H1 (cell line): Measurements from ENCODE around the gene DCUN1D2. TPM values are rescaled to one million over a fixed set of nuclear protein-coding genes. Genes with fewer than 3 reads are reported as not detected.
A peak's percentile ranks its signal among the peaks of the same experiment; 100 is the strongest.

ENCODE experiments used
- CTCF ChIA-PET: fragments of 300-600 bp; sonication (Branson Sonifier 250); formaldehyde crosslinking; loops from one replicate; lab custom pipeline; 2021; ENCODE audit not compliant: partially characterized antibody; lab: Charles Lee
- POLR2A ChIA-PET: fragments of 300-600 bp; sonication (Branson Sonifier 250); formaldehyde crosslinking; loops from one replicate; lab custom pipeline; 2021; ENCODE audit warnings: inconsistent platforms; ENCODE audit not compliant: partially characterized antibody; lab: Charles Lee
- DNase-seq, 2 experiments: peaks; one replicate each; pipeline versions ENCODE4 v3.0.0 to v3.0.0-alpha.2; 2010 to 2022; ENCODE audit warnings: low spot score in 2 of 2, low read depth in 1 of 2, mixed read lengths in 1 of 2
- FAIRE-seq: peaks from 2 replicates; lab custom pipeline; 2011; peaks lifted over from hg19 to GRCh38; lab: Jason Lieb, UNC
- H2AFZ ChIP-seq: 2 replicates; pipeline ENCODE4 v1.8.1; 2012; ENCODE audit warnings: low read length, inconsistent platforms
- H2AK5ac ChIP-seq: 2 replicates; pipeline ENCODE4 v1.6.1; 2013; ENCODE audit warnings: low read depth, low read length
- H2BK120ac ChIP-seq: replicated peaks from 2 replicates; pipeline ENCODE3; 2013; ENCODE audit warnings: low read depth, low read length, inconsistent platforms
- H2BK12ac ChIP-seq: 2 replicates; pipeline ENCODE4 v1.6.1; 2013; ENCODE audit warnings: low read depth, low read length
- H2BK15ac ChIP-seq: 2 replicates; pipeline ENCODE4 v1.6.1; 2013; ENCODE audit warnings: low read length
- H2BK20ac ChIP-seq: 2 replicates; pipeline ENCODE4 v1.6.1; 2013; ENCODE audit warnings: low read length
- H2BK5ac ChIP-seq: 2 replicates; pipeline ENCODE4 v1.6.1; 2013; ENCODE audit warnings: low read depth, low read length
- H3K14ac ChIP-seq: 2 replicates; pipeline ENCODE4 v1.6.1; 2013; ENCODE audit warnings: inconsistent platforms; ENCODE audit not compliant: insufficient read length
- H3K18ac ChIP-seq: 2 replicates; pipeline ENCODE4 v1.6.1; 2013; ENCODE audit warnings: low read length; ENCODE audit errors: extremely low read depth
- H3K23ac ChIP-seq: 2 replicates; pipeline ENCODE4 v1.6.1; 2013; ENCODE audit warnings: inconsistent platforms; ENCODE audit not compliant: insufficient read length
- H3K23me2 ChIP-seq: 2 replicates; pipeline ENCODE4 v1.6.1; 2013; ENCODE audit warnings: low read depth, low read length
- H3K27ac ChIP-seq: 2 replicates; pipeline ENCODE4 v1.6.1; 2011; ENCODE audit warnings: low read depth, low read length, inconsistent platforms
- H3K27me3 ChIP-seq, 4 experiments: replicated peaks in 1 of 4; 1 replicate in 1 of 4; 2 replicates in 3 of 4; pipeline versions ENCODE4 v1.6.1 to v1.8.1; 2011 to 2013; ENCODE audit warnings: low read length in 3 of 4, mild to moderate bottlenecking in 3 of 4, inconsistent platforms in 2 of 4, mixed read lengths in 2 of 4, moderate library complexity in 1 of 4; ENCODE audit not compliant: control insufficient read depth in 3 of 4, insufficient read depth in 3 of 4; ENCODE audit errors: extremely low read depth in 1 of 4
- H3K36me3 ChIP-seq, 4 experiments: 2 replicates each; pipeline versions ENCODE4 v1.6.1 to v1.8.1; 2011 to 2013; ENCODE audit warnings: mild to moderate bottlenecking in 4 of 4, low read length in 3 of 4, moderate library complexity in 2 of 4, control low read depth in 1 of 4, inconsistent platforms in 1 of 4; ENCODE audit not compliant: insufficient read depth in 4 of 4, control insufficient read depth in 2 of 4
- H3K4ac ChIP-seq: replicated peaks from 2 replicates; pipeline ENCODE3; 2013; ENCODE audit warnings: low read length, low read depth, mixed read lengths, inconsistent platforms; ENCODE audit not compliant: insufficient read length
- H3K4me1 ChIP-seq, 4 experiments: replicated peaks in 1 of 4; 1 replicate in 1 of 4; 2 replicates in 3 of 4; pipeline versions ENCODE4 v1.6.1 to v1.8.1; 2011 to 2013; ENCODE audit warnings: low read length in 3 of 4, inconsistent platforms in 2 of 4, mixed read lengths in 1 of 4; ENCODE audit not compliant: insufficient read depth in 4 of 4, control insufficient read depth in 3 of 4
- H3K4me2 ChIP-seq, 2 experiments: 2 replicates each; pipeline versions ENCODE4 v1.6.1 to v1.8.1; 2011 to 2013; ENCODE audit warnings: low read depth in 2 of 2, low read length in 2 of 2, control low read depth in 1 of 2, inconsistent platforms in 1 of 2, mild to moderate bottlenecking in 1 of 2; ENCODE audit not compliant: insufficient read depth in 1 of 2
- H3K4me3 ChIP-seq, 4 experiments: fragments of 200-600, 300-600 bp in 1 of 4; sonication (generic), shearing (Covaris generic), sonication (Bioruptor Twin) in 1 of 4; 2 replicates each; pipeline versions ENCODE4 v1.5.1 to v1.8.1; 2011 to 2016; ENCODE audit warnings: low read length in 4 of 4, low read depth in 3 of 4, control low read depth in 2 of 4, inconsistent platforms in 2 of 4, mild to moderate bottlenecking in 2 of 4, mixed read lengths in 1 of 4, moderate library complexity in 1 of 4; ENCODE audit not compliant: insufficient read depth in 2 of 4; ENCODE audit errors: extremely low read depth in 1 of 4
- H3K56ac ChIP-seq: replicated peaks from 2 replicates; pipeline ENCODE3; 2013; ENCODE audit warnings: low read depth, mild to moderate bottlenecking, mixed read lengths, low read length, inconsistent platforms; ENCODE audit not compliant: insufficient read length
- H3K79me1 ChIP-seq: 2 replicates; pipeline ENCODE4 v1.6.1; 2013; ENCODE audit warnings: low read depth, low read length, control low read depth
- H3K79me2 ChIP-seq, 2 experiments: 2 replicates each; pipeline versions ENCODE4 v1.6.1 to v1.8.1; 2012 to 2013; ENCODE audit warnings: low read length in 2 of 2, mild to moderate bottlenecking in 2 of 2, inconsistent platforms in 1 of 2; ENCODE audit not compliant: insufficient read depth in 2 of 2, control insufficient read depth in 1 of 2
- H3K9ac ChIP-seq, 4 experiments: replicated peaks in 1 of 4; 1 replicate in 1 of 4; 2 replicates in 3 of 4; pipeline versions ENCODE4 v1.6.1 to v1.8.1; 2011 to 2013; ENCODE audit warnings: low read depth in 3 of 4, low read length in 3 of 4, control low read depth in 2 of 4, mild to moderate bottlenecking in 2 of 4, moderate library complexity in 2 of 4, inconsistent platforms in 1 of 4; ENCODE audit errors: extremely low read depth in 1 of 4
- H3K9me3 ChIP-seq, 2 experiments: 2 replicates each; pipeline versions ENCODE4 v1.6.1 to v1.8.1; 2012 to 2013; ENCODE audit warnings: mild to moderate bottlenecking in 2 of 2, moderate library complexity in 2 of 2, control low read depth in 1 of 2, inconsistent platforms in 1 of 2, low read depth in 1 of 2, low read length in 1 of 2, mixed read lengths in 1 of 2; ENCODE audit not compliant: insufficient read depth in 2 of 2
- H4K20me1 ChIP-seq, 2 experiments: replicated peaks in 1 of 2; 2 replicates each; pipeline versions ENCODE3 to v1.8.1; 2011 to 2013; ENCODE audit warnings: inconsistent platforms in 2 of 2, low read length in 2 of 2, mild to moderate bottlenecking in 1 of 2; ENCODE audit not compliant: insufficient read depth in 2 of 2, control insufficient read depth in 1 of 2
- H4K5ac ChIP-seq: 2 replicates; pipeline ENCODE4 v1.6.1; 2013; ENCODE audit warnings: low read length, low read depth, mixed read lengths, inconsistent platforms; ENCODE audit not compliant: insufficient read length
- H4K8ac ChIP-seq: 2 replicates; pipeline ENCODE4 v1.8.0; 2013; ENCODE audit warnings: mild to moderate bottlenecking, moderate library complexity, low read length, inconsistent platforms; ENCODE audit not compliant: insufficient read depth; ENCODE audit errors: extremely low read depth
- H4K91ac ChIP-seq: replicated peaks from 2 replicates; pipeline ENCODE3; 2013; ENCODE audit warnings: low read length, mixed read lengths, inconsistent platforms; ENCODE audit not compliant: insufficient read length
- ATF2 ChIP-seq: IDR thresholded peaks from 2 replicates; pipeline ENCODE4 v1.6.1; 2012; ENCODE audit warnings: low read length, inconsistent platforms
- BRCA1 ChIP-seq: IDR thresholded peaks from 2 replicates; pipeline ENCODE4 v1.6.1; 2012; ENCODE audit warnings: low read depth, low read length, improper control_type of control experiment
- EZH2 ChIP-seq: fragments of 200-600 bp; sonication (generic); IDR thresholded peaks from 2 replicates; pipeline ENCODE4 v1.7.1; 2012; ENCODE audit warnings: low read depth, mild to moderate bottlenecking, moderate library complexity, low read length, inconsistent platforms; ENCODE audit not compliant: severe bottlenecking
- GTF2F1 ChIP-seq: IDR thresholded peaks from 2 replicates; pipeline ENCODE4 v1.6.1; 2012; ENCODE audit warnings: low read depth, low read length, improper control_type of control experiment, borderline replicate concordance
- KDM4A ChIP-seq: IDR thresholded peaks from one replicate; pipeline ENCODE4 v1.7.1; 2012; ENCODE audit warnings: low read depth, mild to moderate bottlenecking, moderate library complexity, low read length, inconsistent platforms; ENCODE audit not compliant: severe bottlenecking
- PHF8 ChIP-seq: fragments of 200-600 bp; sonication (generic); conservative IDR thresholded peaks from 2 replicates; pipeline ENCODE4 v1.7.1; 2012; ENCODE audit warnings: low read depth, mild to moderate bottlenecking, inconsistent platforms, low read length, moderate library complexity
- SIN3A ChIP-seq, 2 experiments: IDR thresholded peaks in 1 of 2; conservative IDR thresholded peaks in 1 of 2; 2 replicates each; pipeline ENCODE4 v1.6.1; 2011 to 2012; ENCODE audit warnings: low read length in 2 of 2, improper control_type of control experiment in 1 of 2, low read depth in 1 of 2, mild to moderate bottlenecking in 1 of 2
- SIX5 ChIP-seq: IDR thresholded peaks from 2 replicates; pipeline ENCODE4 v1.6.1; 2011; ENCODE audit warnings: mild to moderate bottlenecking, low read depth, low read length
- WGBS, 2 experiments: shearing (Covaris generic) in 1 of 2; methylation state at CpG; one replicate each; pipeline versions ENCODE4 v1.1.6 to v1.1.7; 2013 to 2015; ENCODE audit warnings: low lambda C conversion rate in 2 of 2, mixed read lengths in 2 of 2, inconsistent platforms in 1 of 2, low coverage in 1 of 2, missing lambda C conversion rate in 1 of 2; ENCODE audit not compliant: insufficient replicate concordance in 2 of 2, insufficient coverage in 1 of 2, insufficient read length in 1 of 2; ENCODE audit errors: extremely low coverage in 1 of 2, missing lambda C conversion rate in 1 of 2; 5-methylcytosine and 5-hydroxymethylcytosine counted together
- polyA plus RNA-seq, 7 experiments: library from polyadenylated mRNA; depleted of rRNA in 3 of 7; stranded (reverse) in 5 of 7; unstranded in 2 of 7; fragments of >200 nt in 5 of 7; fragments of 200-250 nt in 2 of 7; gene quantifications; 1 replicate in 5 of 7; 2 replicates in 1 of 7; 4 replicates in 1 of 7; pipeline versions ENCODE4 v1.2.1 to v1.2.3, GENCODE V29; 2011 to 2013; ENCODE audit warnings: missing spikeins in 2 of 7, mixed read lengths in 2 of 7
- total RNA-seq: library from RNA; stranded (reverse); fragmentation: NEBNext Ultra II Directional; extraction: Animal tissue kit (Norgen Biotek cat#: 25700); gene quantifications from 2 replicates; pipeline ENCODE4 v1.2.1, GENCODE V29; 2021
- TF ChIP-seq, protein P1 (sequence below): IDR thresholded peaks from 2 replicates; pipeline ENCODE4 v1.6.1; 2012; ENCODE audit warnings: inconsistent platforms

DCUN1D2 gene
- total and polyA plus RNA-seq, 2 of the 8 experiments (the other 6 are each of a cell fraction or from before 2014, with no cell fraction given) = 19.5 to 35.3 TPM

- Histone ChIP-seq H3K36me3 (no peaks in the 10 kb centered on the region), H3K18ac (no peak overlapping the region), H3K9ac (no peak overlapping the region), H2AFZ (no peak overlapping the region), H4K20me1 (peaks cover 0 to 1% of the 10 kb centered on the region in 2 experiments), H4K5ac (no peak overlapping the region), H3K9me3 (no peaks in the 10 kb centered on the region; a peak in 1 of 4 replicates), H2BK120ac (no peak overlapping the region), H2AK5ac (no peak overlapping the region), H3K4me1 (peaks cover 0 to 7% (median 0%) of the 10 kb centered on the region in 4 experiments; a peak in 2 of 7 replicates), H3K27me3 (no peaks in the 10 kb centered on the region), H2BK12ac (no peak overlapping the region), H4K91ac (no peak overlapping the region), H3K14ac (no peak overlapping the region), H3K4me3 (no peak overlapping the region), H3K56ac (no peak overlapping the region), H2BK5ac (no peak overlapping the region), H3K23ac (no peak overlapping the region), H4K8ac (peak overlapping the region; percentile 35; the same call in 1 of the 2 replicates), H3K79me1 (no peaks in the 10 kb centered on the region), H3K27ac (no peak overlapping the region), H3K23me2 (no peaks in the 10 kb centered on the region), H2BK15ac (no peak overlapping the region), H3K4ac (no peak overlapping the region), H2BK20ac (no peak overlapping the region), H3K79me2 (no peaks in the 10 kb centered on the region), H3K4me2 (no peak overlapping the region)
- ChIA-PET CTCF (interaction anchor here (0.9 to 1.9 kb wide), 3 partner anchors 8 to 43 kb away, joined by 3 to 5 read pairs (median 3); no protein-coding TSS in a partner anchor), POLR2A (no interaction called here)
- WGBS, 2 experiments = 83% methylated on average over 2 of the region's 8 CpGs; no CpG with 5 or more reads in 1 of the 2 experiments
- no peak for FAIRE-seq
- DNase-seq = no peak
- no peak for TF ChIP-seq SIX5
- no peak for TF ChIP-seq BRCA1
- no peak for TF ChIP-seq KDM4A
- no peak for TF ChIP-seq PHF8
- no peak for TF ChIP-seq ATF2
- no peak for TF ChIP-seq EZH2
- no peak for TF ChIP-seq SIN3A (conservative IDR thresholded peaks at IDR 0.05 in 1 of 2, IDR thresholded peaks at IDR 0.05 in 1 of 2; ENCODE audit: low read depth in 1 of 2, low read length in 2 of 2)
- TF ChIP-seq GTF2F1 = no peak
- TF ChIP-seq, protein P1, sequence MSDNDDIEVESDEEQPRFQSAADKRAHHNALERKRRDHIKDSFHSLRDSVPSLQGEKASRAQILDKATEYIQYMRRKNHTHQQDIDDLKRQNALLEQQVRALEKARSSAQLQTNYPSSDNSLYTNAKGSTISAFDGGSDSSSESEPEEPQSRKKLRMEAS = no peak
Observed at GRCh38 chr13:113414335-113414734, 76.2 kb downstream of the DCUN1D2 start.
